ENCODE data around the gene RAB21.
"Not testable (repeated sequence)": the region's sequence is repeated elsewhere in the genome, so short reads cannot be mapped to it uniquely, and the experiment has no call there.

RAB21 gene

GRCh38 chr12:71786829-71787228 is 32.2 kb downstream of the RAB21 start:
- Histone ChIP-seq H3K27me3 (ENCODE audit: control insufficient read depth, insufficient read depth, low read length) (no peaks in the 10 kb centered on the region), H3K9ac (ENCODE audit: low read length) (no peak overlapping the region), H3K4me3 (ENCODE audit: low read length) (no peak overlapping the region), H3K4me1 (ENCODE audit: control insufficient read depth, insufficient read depth, low read length) (no peaks in the 10 kb centered on the region), H3K27ac (ENCODE audit: low read depth, low read length) (no peak overlapping the region), H3K36me3 (ENCODE audit: control insufficient read depth, insufficient read depth, low read length) (peaks cover 10% of the 10 kb centered on the region)

GRCh38 chr12:71787580-71787979 is 32.9 kb downstream of the RAB21 start:
- Histone ChIP-seq H3K27ac (ENCODE audit: low read depth, low read length) (no peak overlapping the region), H3K36me3 (ENCODE audit: control insufficient read depth, insufficient read depth, low read length) (peaks cover 10% of the 10 kb centered on the region), H3K4me1 (ENCODE audit: control insufficient read depth, insufficient read depth, low read length) (no peaks in the 10 kb centered on the region), H3K4me3 (ENCODE audit: low read length) (no peak overlapping the region), H3K27me3 (ENCODE audit: control insufficient read depth, insufficient read depth, low read length) (no peaks in the 10 kb centered on the region), H3K9ac (ENCODE audit: low read length) (no peak overlapping the region)

GRCh38 chr12:71790331-71790730 is 35.7 kb downstream of the RAB21 start:
- Histone ChIP-seq H3K4me1 (ENCODE audit: control insufficient read depth, insufficient read depth, low read length) (no peaks in the 10 kb centered on the region), H3K4me3 (ENCODE audit: low read length) (no peak overlapping the region), H3K27ac (ENCODE audit: low read depth, low read length) (no peak overlapping the region), H3K36me3 (ENCODE audit: control insufficient read depth, insufficient read depth, low read length) (peaks cover 3% of the 10 kb centered on the region), H3K9ac (ENCODE audit: low read length) (no peak overlapping the region), H3K27me3 (ENCODE audit: control insufficient read depth, insufficient read depth, low read length) (no peaks in the 10 kb centered on the region)

GRCh38 chr12:71791473-71792150 is 36.9 kb downstream of the RAB21 start:
- H3K36me3 ChIP-seq (ENCODE audit: control insufficient read depth, insufficient read depth, low read length), result no peaks in the 10 kb centered on the region
- H3K27ac ChIP-seq (ENCODE audit: low read depth, low read length), result no peak overlapping the region
- no peak overlapping the region for H3K4me3 ChIP-seq (ENCODE audit: low read length)
- no peaks in the 10 kb centered on the region for H3K27me3 ChIP-seq (ENCODE audit: control insufficient read depth, insufficient read depth, low read length)
- no peaks in the 10 kb centered on the region for H3K4me1 ChIP-seq (ENCODE audit: control insufficient read depth, insufficient read depth, low read length)
- H3K9ac ChIP-seq (ENCODE audit: low read length), result no peak overlapping the region

GRCh38 chr12:71792599-71792998 is 37.9 kb downstream of the RAB21 start:
- Histone ChIP-seq H3K4me1 (ENCODE audit: control insufficient read depth, insufficient read depth, low read length) (no peaks in the 10 kb centered on the region), H3K27ac (ENCODE audit: low read depth, low read length) (no peak overlapping the region), H3K36me3 (ENCODE audit: control insufficient read depth, insufficient read depth, low read length) (no peaks in the 10 kb centered on the region), H3K4me3 (ENCODE audit: low read length) (no peak overlapping the region), H3K27me3 (ENCODE audit: control insufficient read depth, insufficient read depth, low read length) (no peaks in the 10 kb centered on the region), H3K9ac (ENCODE audit: low read length) (no peak overlapping the region)

- Histone ChIP-seq H3K27me3 (ENCODE audit: control insufficient read depth, insufficient read depth, low read length) (no peaks in the 10 kb centered on the region), H3K4me3 (ENCODE audit: low read length) (no peak overlapping the region), H3K9ac (ENCODE audit: low read length) (no peak overlapping the region), H3K27ac (ENCODE audit: low read depth, low read length) (no peak overlapping the region), H3K36me3 (ENCODE audit: control insufficient read depth, insufficient read depth, low read length) (no peaks in the 10 kb centered on the region), H3K4me1 (ENCODE audit: control insufficient read depth, insufficient read depth, low read length) (no peaks in the 10 kb centered on the region)
Observed at GRCh38 chr12:71795901-71796300, 41.2 kb downstream of the RAB21 start.

- Histone ChIP-seq H3K36me3 (ENCODE audit: control insufficient read depth, insufficient read depth, low read length) (no peaks in the 10 kb centered on the region), H3K4me1 (ENCODE audit: control insufficient read depth, insufficient read depth, low read length) (no peaks in the 10 kb centered on the region), H3K27ac (ENCODE audit: low read depth, low read length) (no peak overlapping the region), H3K9ac (ENCODE audit: low read length) (no peak overlapping the region), H3K27me3 (ENCODE audit: control insufficient read depth, insufficient read depth, low read length) (no peaks in the 10 kb centered on the region), H3K4me3 (ENCODE audit: low read length) (no peak overlapping the region)
Observed at GRCh38 chr12:71797531-71797930, 42.9 kb downstream of the RAB21 start.

- Histone ChIP-seq H3K4me3 (ENCODE audit: low read length) (no peak overlapping the region), H3K36me3 (ENCODE audit: control insufficient read depth, insufficient read depth, low read length) (no peaks in the 10 kb centered on the region), H3K27ac (ENCODE audit: low read depth, low read length) (no peak overlapping the region), H3K4me1 (ENCODE audit: control insufficient read depth, insufficient read depth, low read length) (no peaks in the 10 kb centered on the region), H3K9ac (ENCODE audit: low read length) (no peak overlapping the region), H3K27me3 (ENCODE audit: control insufficient read depth, insufficient read depth, low read length) (no peaks in the 10 kb centered on the region)
Observed at GRCh38 chr12:71799106-71799505, 44.4 kb downstream of the RAB21 start.

GRCh38 chr12:71800177-71800576 is 45.5 kb downstream of the RAB21 start:
- Histone ChIP-seq H3K4me3 (ENCODE audit: low read length) (no peak overlapping the region), H3K36me3 (ENCODE audit: control insufficient read depth, insufficient read depth, low read length) (no peaks in the 10 kb centered on the region), H3K9ac (ENCODE audit: low read length) (no peak overlapping the region), H3K4me1 (ENCODE audit: control insufficient read depth, insufficient read depth, low read length) (no peaks in the 10 kb centered on the region), H3K27me3 (ENCODE audit: control insufficient read depth, insufficient read depth, low read length) (no peaks in the 10 kb centered on the region), H3K27ac (ENCODE audit: low read depth, low read length) (no peak overlapping the region)

- H3K9ac ChIP-seq (ENCODE audit: low read length), result no peak overlapping the region
- H3K36me3 ChIP-seq (ENCODE audit: control insufficient read depth, insufficient read depth, low read length), result no peaks in the 10 kb centered on the region
- H3K4me3 ChIP-seq (ENCODE audit: low read length), result no peak overlapping the region
- H3K27ac ChIP-seq (ENCODE audit: low read depth, low read length), result no peak overlapping the region
- H3K27me3 ChIP-seq (ENCODE audit: control insufficient read depth, insufficient read depth, low read length), result no peaks in the 10 kb centered on the region
- H3K4me1 ChIP-seq (ENCODE audit: control insufficient read depth, insufficient read depth, low read length), result no peaks in the 10 kb centered on the region
Observed at GRCh38 chr12:71804505-71804904, 49.8 kb downstream of the RAB21 start.

GRCh38 chr12:71810921-71811320 is 56.3 kb downstream of the RAB21 start:
- Histone ChIP-seq H3K4me1 (ENCODE audit: control insufficient read depth, insufficient read depth, low read length) (no peaks in the 10 kb centered on the region), H3K4me3 (ENCODE audit: low read length) (no peak overlapping the region), H3K36me3 (ENCODE audit: control insufficient read depth, insufficient read depth, low read length) (no peaks in the 10 kb centered on the region), H3K9ac (ENCODE audit: low read length) (no peak overlapping the region), H3K27me3 (ENCODE audit: control insufficient read depth, insufficient read depth, low read length) (no peaks in the 10 kb centered on the region), H3K27ac (ENCODE audit: low read depth, low read length) (no peak overlapping the region)

- not testable (repeated sequence) for H3K4me1 ChIP-seq (ENCODE audit: control insufficient read depth, insufficient read depth, low read length); H3K27me3 ChIP-seq (ENCODE audit: control insufficient read depth, insufficient read depth, low read length); H3K36me3 ChIP-seq (ENCODE audit: control insufficient read depth, insufficient read depth, low read length); H3K27ac ChIP-seq (ENCODE audit: low read depth, low read length); H3K9ac ChIP-seq (ENCODE audit: low read length); H3K4me3 ChIP-seq (ENCODE audit: low read length)
Observed at GRCh38 chr12:71815242-71815641, 60.6 kb downstream of the RAB21 start.

- H3K36me3 ChIP-seq (ENCODE audit: control insufficient read depth, insufficient read depth, low read length); H3K4me1 ChIP-seq (ENCODE audit: control insufficient read depth, insufficient read depth, low read length); H3K27ac ChIP-seq (ENCODE audit: low read depth, low read length); H3K9ac ChIP-seq (ENCODE audit: low read length); H3K27me3 ChIP-seq (ENCODE audit: control insufficient read depth, insufficient read depth, low read length); H3K4me3 ChIP-seq (ENCODE audit: low read length): not testable (repeated sequence)
Observed at GRCh38 chr12:71822088-71822487, 67.4 kb downstream of the RAB21 start.
